WTC11 (cell line): Measurements from ENCODE around the gene FAM240A.

Experiments used
- FOXP1 ChIP-seq: sonication (generic); formaldehyde crosslinking; IDR thresholded peaks from 2 replicates; pipeline ENCODE4 v1.8.0; 2022; ENCODE audit warnings: missing genetic modification reagents, mild to moderate bottlenecking, moderate library complexity, borderline replicate concordance
- IRF2 ChIP-seq: sonication (generic); formaldehyde crosslinking; IDR thresholded peaks from 2 replicates; pipeline ENCODE4 v1.8.0; 2022; ENCODE audit warnings: low read depth, missing genetic modification reagents, borderline replicate concordance
- RELA ChIP-seq: sonication (generic); formaldehyde crosslinking; IDR thresholded peaks from 2 replicates; pipeline ENCODE4 v1.8.1; 2022; ENCODE audit warnings: missing genetic modification reagents, mild to moderate bottlenecking, borderline replicate concordance
- TF ChIP-seq, protein P1 (sequence below): fragments of 250-450 bp; sonication (Bioruptor Pico); IDR thresholded peaks from 2 replicates; pipeline ENCODE4 v1.8.0; 2021; ENCODE audit warnings: mild to moderate bottlenecking
- TF ChIP-seq, protein P2 (sequence below): fragments of 200-600 bp; IDR thresholded peaks from 2 replicates; pipeline ENCODE4 v1.8.0; 2022; ENCODE audit warnings: antibody characterized with exemption
- TF ChIP-seq, protein P3 (sequence below): sonication (generic); formaldehyde crosslinking; IDR thresholded peaks from 2 replicates; pipeline ENCODE4 v1.8.0; 2022; ENCODE audit warnings: mild to moderate bottlenecking, missing genetic modification reagents
- TF ChIP-seq, protein P4 (sequence below): sonication (generic); formaldehyde crosslinking; IDR thresholded peaks from 2 replicates; pipeline ENCODE4 v1.8.1; 2023; ENCODE audit warnings: mild to moderate bottlenecking, missing genetic modification reagents, moderate library complexity

DNA sequence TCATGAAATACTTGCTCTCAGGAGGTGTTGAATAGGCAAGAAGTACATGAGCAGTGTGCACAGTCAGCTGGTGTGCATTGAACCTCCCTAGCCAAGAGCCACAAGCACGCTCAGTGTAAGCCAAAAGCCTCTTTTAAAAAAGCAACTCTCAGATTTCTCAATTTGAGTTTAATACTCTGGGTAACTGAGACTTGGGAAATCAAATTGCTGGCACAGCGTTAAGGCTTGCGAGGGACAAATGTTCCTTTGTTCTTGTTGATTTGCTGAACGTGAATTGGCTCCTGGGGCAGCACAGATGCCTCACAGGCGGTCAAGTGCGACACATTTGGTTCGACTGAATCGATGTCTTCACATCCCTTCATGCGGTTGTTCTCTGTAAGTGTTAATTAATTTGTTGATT is at the start of gene FAM240A:
- TF ChIP-seq, protein P1, sequence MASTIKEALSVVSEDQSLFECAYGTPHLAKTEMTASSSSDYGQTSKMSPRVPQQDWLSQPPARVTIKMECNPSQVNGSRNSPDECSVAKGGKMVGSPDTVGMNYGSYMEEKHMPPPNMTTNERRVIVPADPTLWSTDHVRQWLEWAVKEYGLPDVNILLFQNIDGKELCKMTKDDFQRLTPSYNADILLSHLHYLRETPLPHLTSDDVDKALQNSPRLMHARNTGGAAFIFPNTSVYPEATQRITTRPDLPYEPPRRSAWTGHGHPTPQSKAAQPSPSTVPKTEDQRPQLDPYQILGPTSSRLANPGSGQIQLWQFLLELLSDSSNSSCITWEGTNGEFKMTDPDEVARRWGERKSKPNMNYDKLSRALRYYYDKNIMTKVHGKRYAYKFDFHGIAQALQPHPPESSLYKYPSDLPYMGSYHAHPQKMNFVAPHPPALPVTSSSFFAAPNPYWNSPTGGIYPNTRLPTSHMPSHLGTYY (CRISPR knock-in tag): no peak
- TF ChIP-seq, protein P2, sequence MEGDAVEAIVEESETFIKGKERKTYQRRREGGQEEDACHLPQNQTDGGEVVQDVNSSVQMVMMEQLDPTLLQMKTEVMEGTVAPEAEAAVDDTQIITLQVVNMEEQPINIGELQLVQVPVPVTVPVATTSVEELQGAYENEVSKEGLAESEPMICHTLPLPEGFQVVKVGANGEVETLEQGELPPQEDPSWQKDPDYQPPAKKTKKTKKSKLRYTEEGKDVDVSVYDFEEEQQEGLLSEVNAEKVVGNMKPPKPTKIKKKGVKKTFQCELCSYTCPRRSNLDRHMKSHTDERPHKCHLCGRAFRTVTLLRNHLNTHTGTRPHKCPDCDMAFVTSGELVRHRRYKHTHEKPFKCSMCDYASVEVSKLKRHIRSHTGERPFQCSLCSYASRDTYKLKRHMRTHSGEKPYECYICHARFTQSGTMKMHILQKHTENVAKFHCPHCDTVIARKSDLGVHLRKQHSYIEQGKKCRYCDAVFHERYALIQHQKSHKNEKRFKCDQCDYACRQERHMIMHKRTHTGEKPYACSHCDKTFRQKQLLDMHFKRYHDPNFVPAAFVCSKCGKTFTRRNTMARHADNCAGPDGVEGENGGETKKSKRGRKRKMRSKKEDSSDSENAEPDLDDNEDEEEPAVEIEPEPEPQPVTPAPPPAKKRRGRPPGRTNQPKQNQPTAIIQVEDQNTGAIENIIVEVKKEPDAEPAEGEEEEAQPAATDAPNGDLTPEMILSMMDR: no peak
- no peak for TF ChIP-seq IRF2 (CRISPR knock-in tag)
- TF ChIP-seq, protein P3, sequence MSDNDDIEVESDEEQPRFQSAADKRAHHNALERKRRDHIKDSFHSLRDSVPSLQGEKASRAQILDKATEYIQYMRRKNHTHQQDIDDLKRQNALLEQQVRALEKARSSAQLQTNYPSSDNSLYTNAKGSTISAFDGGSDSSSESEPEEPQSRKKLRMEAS (CRISPR knock-in tag): no peak
- TF ChIP-seq RELA (CRISPR knock-in tag): no peak
- no peak for TF ChIP-seq FOXP1
- TF ChIP-seq, protein P4, sequence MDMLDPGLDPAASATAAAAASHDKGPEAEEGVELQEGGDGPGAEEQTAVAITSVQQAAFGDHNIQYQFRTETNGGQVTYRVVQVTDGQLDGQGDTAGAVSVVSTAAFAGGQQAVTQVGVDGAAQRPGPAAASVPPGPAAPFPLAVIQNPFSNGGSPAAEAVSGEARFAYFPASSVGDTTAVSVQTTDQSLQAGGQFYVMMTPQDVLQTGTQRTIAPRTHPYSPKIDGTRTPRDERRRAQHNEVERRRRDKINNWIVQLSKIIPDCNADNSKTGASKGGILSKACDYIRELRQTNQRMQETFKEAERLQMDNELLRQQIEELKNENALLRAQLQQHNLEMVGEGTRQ (CRISPR knock-in tag): no peak
